Neutrophil (primary cell): ENCODE results near the gene FMNL1.
A peak's percentile ranks its signal among the peaks of the same experiment; 100 is the strongest.

Source experiments
- H3K27ac ChIP-seq: fragments of 200-600 bp; sonication (generic); 2 replicates; pipeline ENCODE4 v1.5.1; 2016; ENCODE audit warnings: mild to moderate bottlenecking, moderate library complexity
- H3K27me3 ChIP-seq: fragments of 200-600 bp; sonication (generic); 2 replicates; pipeline ENCODE4 v1.6.0; 2016; ENCODE audit warnings: mild to moderate bottlenecking
- H3K36me3 ChIP-seq: fragments of 200-600 bp; sonication (generic); 2 replicates; pipeline ENCODE4 v1.5.1; 2017
- H3K4me1 ChIP-seq, 2 experiments: fragments of 200-600 bp in 1 of 2; sonication (generic) in 1 of 2; 1 replicate in 1 of 2; 2 replicates in 1 of 2; pipeline versions ENCODE4 v1.5.1 to v1.6.1; 2013 to 2016; ENCODE audit warnings: low read depth in 1 of 2, low read length in 1 of 2, mild to moderate bottlenecking in 1 of 2, moderate library complexity in 1 of 2; ENCODE audit not compliant: control insufficient read depth in 1 of 2, insufficient read depth in 1 of 2
- H3K4me3 ChIP-seq, 2 experiments: fragments of 200-600 bp in 1 of 2; sonication (generic) in 1 of 2; 1 replicate in 1 of 2; 2 replicates in 1 of 2; pipeline ENCODE4 v1.5.1; 2013 to 2016; ENCODE audit warnings: low read depth in 1 of 2, low read length in 1 of 2, mild to moderate bottlenecking in 1 of 2, moderate library complexity in 1 of 2
- H3K9me3 ChIP-seq: fragments of 200-600 bp; sonication (generic); 2 replicates; pipeline ENCODE4 v1.5.1; 2016
- CTCF ChIP-seq: fragments of 200-600 bp; sonication (generic); IDR thresholded peaks from 2 replicates; pipeline ENCODE4 v1.5.1; 2016; ENCODE audit warnings: antibody characterized with exemption

The FMNL1 gene

GRCh38 chr17:45241328-45242028 is 19.8 kb downstream of the FMNL1 start:
- Histone ChIP-seq H3K4me3 (no peak overlapping the region), H3K36me3 (peaks cover 100% of the 10 kb centered on the region), H3K9me3 (peaks cover 27% of the 10 kb centered on the region), H3K4me1 (peaks cover 21 to 24% of the 10 kb centered on the region in 2 experiments), H3K27ac (no peak overlapping the region), H3K27me3 (no peaks in the 10 kb centered on the region)
- TF ChIP-seq CTCF: no peak

- TF ChIP-seq CTCF: no peak
- no peaks in the 10 kb centered on the region for H3K27me3 ChIP-seq
- H3K4me1 ChIP-seq: peaks cover 21 to 29% of the 10 kb centered on the region in 2 experiments
- H3K36me3 ChIP-seq: peaks cover 100% of the 10 kb centered on the region
- H3K27ac ChIP-seq: peak overlapping the region; percentile 87
- H3K9me3 ChIP-seq: peaks cover 27% of the 10 kb centered on the region
- no peak overlapping the region for H3K4me3 ChIP-seq
Measured at GRCh38 chr17:45242029-45242414, 20.3 kb downstream of the FMNL1 start.

GRCh38 chr17:45243750-45244149 is 22.1 kb downstream of the FMNL1 start:
- no peak for TF ChIP-seq CTCF
- H3K36me3 ChIP-seq: peaks cover 100% of the 10 kb centered on the region
- peak overlapping the region; percentile 87 for H3K27ac ChIP-seq

GRCh38 chr17:45244725-45245656 is 23.3 kb downstream of the FMNL1 start:
- peaks cover 21% of the 10 kb centered on the region for H3K9me3 ChIP-seq
- H3K27ac ChIP-seq: peak overlapping the region; percentile 87
- H3K4me1 ChIP-seq: peaks cover 35 to 39% of the 10 kb centered on the region in 2 experiments
- H3K4me3 ChIP-seq: no peak overlapping the region
- H3K27me3 ChIP-seq: no peaks in the 10 kb centered on the region
- no peak for TF ChIP-seq CTCF
- peaks cover 100% of the 10 kb centered on the region for H3K36me3 ChIP-seq

More at GRCh38 chr17:45243750-45244149, 22.1 kb downstream of the FMNL1 start:
- no peaks in the 10 kb centered on the region for H3K27me3 ChIP-seq
- no peak overlapping the region for H3K4me3 ChIP-seq
- peaks cover 21% of the 10 kb centered on the region for H3K9me3 ChIP-seq
- H3K4me1 ChIP-seq: peaks cover 30 to 37% of the 10 kb centered on the region in 2 experiments

- no peaks in the 10 kb centered on the region for H3K27me3 ChIP-seq
- peaks cover 35 to 39% of the 10 kb centered on the region in 2 experiments for H3K4me1 ChIP-seq
- H3K9me3 ChIP-seq: peaks cover 14% of the 10 kb centered on the region
- peaks cover 100% of the 10 kb centered on the region for H3K36me3 ChIP-seq
- peak overlapping the region in 1 of 2 experiments; percentile 64 for H3K4me3 ChIP-seq
- TF ChIP-seq CTCF: no peak
- H3K27ac ChIP-seq: peak overlapping the region; percentile 87
Measured at GRCh38 chr17:45246338-45246737, 24.7 kb downstream of the FMNL1 start.
